HepG2 (cell line): ENCODE results near the gene TREH. TPM values are rescaled to one million over a fixed set of nuclear protein-coding genes. Genes with fewer than 3 reads are reported as not detected.

Source experiments
- ATAC-seq: fragments of 200-7000 bp; cut with Tn5 transposase; 3 replicates; pipeline ENCODE4 v1.9.1; 2020; ENCODE audit warnings: mild to moderate bottlenecking, moderate library complexity
- BruUV-seq: library from RNA; stranded (reverse); fragments of 400-500 nt; replicated peaks from 2 replicates; lab custom pipeline; 2021; lab: Mats Ljungman, UMichigan
- CTCF ChIA-PET: fragments of 300-600 bp; formaldehyde crosslinking; extraction: SDS; loops from one replicate; lab custom pipeline; 2021; ENCODE audit warnings: low total read pairs, inconsistent platforms, low intra/inter-chr PET ratio; lab: Yijun Ruan, JAX
- POLR2A ChIA-PET: fragments of 350-600 bp; sonication (Branson Sonifier 250); formaldehyde crosslinking; loops from one replicate; lab custom pipeline; 2020; ENCODE audit warnings: antibody characterized with exemption, inconsistent platforms; lab: Yijun Ruan, JAX
- DNase-seq: peaks from one replicate; pipeline ENCODE4 v3.0.0-alpha.2; 2015; ENCODE audit warnings: low spot score
- FAIRE-seq: peaks from 3 replicates; lab custom pipeline; 2011; peaks lifted over from hg19 to GRCh38; lab: Jason Lieb, UNC
- H2AFZ ChIP-seq: one replicate; pipeline ENCODE4 v1.6.1; 2011; ENCODE audit warnings: low read length, inconsistent platforms
- H3K27ac ChIP-seq: fragments of 300-600 bp; 3 replicates; pipeline ENCODE4 v1.8.0; 2011; ENCODE audit warnings: mixed run types, mild to moderate bottlenecking, mixed read lengths, low read length, inconsistent platforms; ENCODE audit not compliant: insufficient read depth; ENCODE audit errors: extremely low read length
- H3K27me3 ChIP-seq, 2 experiments: fragments of 200-600 bp in 1 of 2; 2 replicates in 1 of 2; 3 replicates in 1 of 2; pipeline versions ENCODE4 v1.6.0 to v1.8.0; 2011; ENCODE audit warnings: low read length in 2 of 2, mild to moderate bottlenecking in 2 of 2, moderate library complexity in 2 of 2, inconsistent platforms in 1 of 2; ENCODE audit not compliant: insufficient read depth in 2 of 2, control insufficient read depth in 1 of 2
- H3K36me3 ChIP-seq, 2 experiments: fragments of 200-600 bp in 1 of 2; replicated peaks in 1 of 2; 2 replicates in 1 of 2; 3 replicates in 1 of 2; pipeline versions ENCODE4 v1.5.1 to v1.8.0; 2011; ENCODE audit warnings: low read length in 2 of 2, inconsistent platforms in 1 of 2; ENCODE audit not compliant: insufficient read depth in 2 of 2, control insufficient read depth in 1 of 2
- H3K4me1 ChIP-seq: 2 replicates; pipeline ENCODE4 v1.5.1; 2012; ENCODE audit warnings: low read length, inconsistent platforms; ENCODE audit not compliant: insufficient read depth
- H3K4me2 ChIP-seq: 2 replicates; pipeline ENCODE4 v1.6.0; 2011; ENCODE audit warnings: low read depth, low read length, inconsistent platforms
- H3K4me3 ChIP-seq, 3 experiments: fragments of 200-600 bp in 1 of 3; sonication (generic), shearing (Covaris generic) in 1 of 3; replicated peaks in 1 of 3; 2 replicates each; pipeline ENCODE4 v1.5.1; 2011 to 2016; ENCODE audit warnings: low read length in 3 of 3, inconsistent platforms in 2 of 3, low read depth in 2 of 3, mild to moderate bottlenecking in 2 of 3, control low read depth in 1 of 3, mixed read lengths in 1 of 3; ENCODE audit not compliant: insufficient read depth in 1 of 3
- H3K79me2 ChIP-seq: one replicate; pipeline ENCODE4 v1.6.1; 2011; ENCODE audit warnings: low read length, inconsistent platforms; ENCODE audit not compliant: insufficient read depth
- H3K9ac ChIP-seq: 2 replicates; pipeline ENCODE4 v1.6.0; 2011; ENCODE audit warnings: mild to moderate bottlenecking, low read depth, low read length, inconsistent platforms; ENCODE audit not compliant: insufficient read depth
- H3K9me3 ChIP-seq: 2 replicates; pipeline ENCODE4 v1.5.1; 2012; ENCODE audit warnings: mild to moderate bottlenecking, low read length
- H4K20me1 ChIP-seq: 2 replicates; pipeline ENCODE4 v1.6.0; 2011; ENCODE audit warnings: inconsistent platforms, mild to moderate bottlenecking, low read length, moderate library complexity; ENCODE audit not compliant: insufficient read depth
- CAMTA2 ChIP-seq: sonication (generic); formaldehyde crosslinking; IDR thresholded peaks from 2 replicates; pipeline ENCODE4 v1.4.0; 2020; ENCODE audit warnings: mild to moderate bottlenecking, missing genetic modification reagents, borderline replicate concordance
- MAF1 ChIP-seq: sonication (generic); formaldehyde crosslinking; IDR thresholded peaks from 2 replicates; pipeline ENCODE4 v1.5.0; 2020; ENCODE audit warnings: missing genetic modification reagents, borderline replicate concordance
- MLLT10 ChIP-seq: sonication (generic); formaldehyde crosslinking; IDR thresholded peaks from 2 replicates; pipeline ENCODE4 v1.4.0; 2020; ENCODE audit warnings: missing genetic modification reagents
- PRPF4 ChIP-seq: fragments of 200-400 bp; formaldehyde crosslinking; IDR thresholded peaks from 2 replicates; pipeline ENCODE4 v1.6.1; 2016; ENCODE audit warnings: low read length, low read depth; ENCODE audit not compliant: poor library complexity, severe bottlenecking
- RARA ChIP-seq: IDR thresholded peaks from 2 replicates; pipeline ENCODE4 v1.6.1; 2016; ENCODE audit warnings: missing genetic modification reagents, missing compliant biosample characterization
- SRY ChIP-seq: sonication (generic); formaldehyde crosslinking; IDR thresholded peaks from 2 replicates; pipeline ENCODE4 v1.8.0; 2022; ENCODE audit warnings: mild to moderate bottlenecking, missing genetic modification reagents
- STAT6 ChIP-seq: sonication (generic); formaldehyde crosslinking; IDR thresholded peaks from 2 replicates; pipeline ENCODE4 v1.4.0; 2020; ENCODE audit warnings: missing genetic modification reagents, mild to moderate bottlenecking, borderline replicate concordance
- ZFP36L1 ChIP-seq: sonication (generic); formaldehyde crosslinking; IDR thresholded peaks from 2 replicates; pipeline ENCODE4 v1.8.0; 2022; ENCODE audit warnings: mild to moderate bottlenecking, missing genetic modification reagents, moderate library complexity
- ZNF605 ChIP-seq: sonication (generic); formaldehyde crosslinking; IDR thresholded peaks from 2 replicates; pipeline ENCODE4 v1.8.0; 2022; ENCODE audit warnings: mild to moderate bottlenecking, missing genetic modification reagents
- ZNF678 ChIP-seq: sonication (generic); formaldehyde crosslinking; IDR thresholded peaks from 2 replicates; pipeline ENCODE4 v1.4.0; 2020; ENCODE audit warnings: mild to moderate bottlenecking, missing genetic modification reagents
- WGBS: methylation state at CpG from one replicate; pipeline ENCODE4 v1.1.6; 2017; ENCODE audit warnings: low lambda C conversion rate; 5-methylcytosine and 5-hydroxymethylcytosine counted together
- in situ Hi-C: cut with HindIII; loops from 2 replicates; pipeline ENCODE4 v1.10.0; 2017; ENCODE audit warnings: low pct_unique_long_range_greater_than_20kb; ENCODE audit not compliant: extremely low pct_ligation_motif_present
- intact Hi-C: fragments of 100-400 bp; cut with micrococcal nuclease; formaldehyde crosslinking; loops from one replicate; pipeline ENCODE4 v1.10.0; 2022; ENCODE audit not compliant: unreplicated experiment
- polyA plus RNA-seq, 8 experiments: library from polyadenylated mRNA; depleted of rRNA in 3 of 8; stranded (reverse) in 7 of 8; unstranded in 1 of 8; fragments of >200 nt; fragmentation: Illumina TruSeq in 4 of 8; extraction: Trizol in 4 of 8; gene quantifications; 2 replicates each; pipeline versions ENCODE4 v1.2.1 to v1.2.3, GENCODE V29; 2011 to 2016; ENCODE audit warnings: low read depth in 4 of 8, missing spikeins in 1 of 8, mixed read lengths in 1 of 8; ENCODE audit not compliant: insufficient read depth in 1 of 8
- total RNA-seq, 5 experiments: library from RNA; depleted of rRNA; stranded (reverse); fragments of >200 nt; fragmentation: Illumina TruSeq; extraction: Trizol; gene quantifications; 2 replicates each; pipeline ENCODE4 v1.2.3, GENCODE V29; 2016; ENCODE audit warnings: low read depth in 1 of 5

Gene TREH
- total and polyA plus RNA-seq, 2 of the 13 experiments (the other 11 are each of a cell fraction or from before 2014, with no cell fraction given) = 0.53 to 0.86 TPM

GRCh38 chr11:118656563-118657165, 22.8 kb downstream of the TREH start:
- DNase-seq (no peak), ATAC-seq (no peak), FAIRE-seq (no peak)
- Histone ChIP-seq H3K79me2 (no peaks in the 10 kb centered on the region), H2AFZ (no peak overlapping the region), H3K9me3 (no peaks in the 10 kb centered on the region), H3K4me2 (no peak overlapping the region), H3K36me3 (peaks cover 7% of the 10 kb centered on the region in 2 experiments; a peak in 4 of 5 replicates), H3K4me1 (peaks cover 35% of the 10 kb centered on the region), H3K27me3 (no peaks in the 10 kb centered on the region), H4K20me1 (no peaks in the 10 kb centered on the region), H3K4me3 (no peak overlapping the region), H3K9ac (no peak overlapping the region), H3K27ac (no peak overlapping the region)
- ChIA-PET CTCF (no interaction called here), POLR2A (interaction anchor here (1.0 to 1.9 kb wide), 2 partner anchors 17 to 36 kb away, joined by 4 to 6 read pairs; no protein-coding TSS in a partner anchor)
- no TSS peak for BruUV-seq
- TF ChIP-seq MAF1 (no peak), RARA (CRISPR knock-in tag) (no peak), ZNF678 (no peak), SRY (CRISPR knock-in tag) (no peak), PRPF4 (no peak), ZFP36L1 (CRISPR knock-in tag) (no peak), STAT6 (CRISPR knock-in tag) (no peak), CAMTA2 (CRISPR knock-in tag) (no peak), MLLT10 (CRISPR knock-in tag) (no peak), ZNF605 (CRISPR knock-in tag) (no peak)
- in situ Hi-C loops (no loop called here), intact Hi-C loops (loop anchor here (5.0 kb wide), 1 partner anchor 34 kb away; no protein-coding TSS in a partner anchor)
- 100% methylated on average over 5 of the region's 5 CpGs for WGBS
